Colon (tissue), 2 donors: ENCODE measurements around the gene SDHAF2.
"Not testable (repeated sequence)": the region's sequence is repeated elsewhere in the genome, so short reads cannot be mapped to it uniquely, and the experiment has no call there.

ENCODE experiments used
- FAIRE-seq: peaks from 2 replicates; lab custom pipeline; 2012; peaks lifted over from hg19 to GRCh38; lab: Jason Lieb, UNC
- donor health status: control.
- donor health status: control.

SDHAF2 gene

GRCh38 chr11:61429691-61430582 is at the start of gene SDHAF2, which contains the start of gene CPSF7:
TSS of gene SDHAF2 (plus strand) at chr11:61430124. CDS start at chr11:61430147, 23 bp downstream.
TSS of gene CPSF7 (minus strand) at chr11:61429975. CDS start at chr11:61429235, 740 bp downstream.
- no peak for FAIRE-seq

- FAIRE-seq: no peak
Measured at GRCh38 chr11:61380884-61381283, 49.0 kb upstream of the SDHAF2 start.

- FAIRE-seq: not testable (repeated sequence)
Measured at GRCh38 chr11:61383859-61384258, 46.1 kb upstream of the SDHAF2 start.

GRCh38 chr11:61384271-61385242 is 45.4 kb upstream of the SDHAF2 start:
- no peak for FAIRE-seq

- no peak for FAIRE-seq
Measured at GRCh38 chr11:61390161-61390560, 39.8 kb upstream of the SDHAF2 start.

GRCh38 chr11:61392981-61393595 is 36.8 kb upstream of the SDHAF2 start:
- no peak for FAIRE-seq

- FAIRE-seq: no peak
Measured at GRCh38 chr11:61401173-61401572, 28.8 kb upstream of the SDHAF2 start.

- FAIRE-seq: no peak
Measured at GRCh38 chr11:61401573-61401972, 28.4 kb upstream of the SDHAF2 start.

- FAIRE-seq: no peak
Measured at GRCh38 chr11:61403658-61404057, 26.3 kb upstream of the SDHAF2 start.

GRCh38 chr11:61404103-61404502 is 25.8 kb upstream of the SDHAF2 start:
- FAIRE-seq: no peak

GRCh38 chr11:61404641-61405040 is 25.3 kb upstream of the SDHAF2 start:
- no peak for FAIRE-seq

GRCh38 chr11:61406067-61406466 is 23.9 kb upstream of the SDHAF2 start:
- FAIRE-seq: no peak

- FAIRE-seq: no peak
Measured at GRCh38 chr11:61406991-61407728, 22.8 kb upstream of the SDHAF2 start.

GRCh38 chr11:61411589-61411988 is 18.3 kb upstream of the SDHAF2 start:
- no peak for FAIRE-seq

- no peak for FAIRE-seq
Measured at GRCh38 chr11:61413496-61413895, 16.4 kb upstream of the SDHAF2 start.

GRCh38 chr11:61414547-61414946 is 15.4 kb upstream of the SDHAF2 start:
- FAIRE-seq: no peak

- FAIRE-seq: no peak
Measured at GRCh38 chr11:61415381-61415780, 14.5 kb upstream of the SDHAF2 start.

- no peak for FAIRE-seq
Measured at GRCh38 chr11:61416941-61417340, 13.0 kb upstream of the SDHAF2 start.

GRCh38 chr11:61417670-61418069 is 12.3 kb upstream of the SDHAF2 start:
- FAIRE-seq: no peak

- FAIRE-seq: no peak
Measured at GRCh38 chr11:61418136-61418535, 11.8 kb upstream of the SDHAF2 start.

GRCh38 chr11:61422226-61422625 is 7.7 kb upstream of the SDHAF2 start:
- no peak for FAIRE-seq
